ENCODE data around the gene SCMH1.
"Not testable (repeated sequence)": the region's sequence is repeated elsewhere in the genome, so short reads cannot be mapped to it uniquely, and the experiment has no call there.

The SCMH1 gene

GRCh38 chr1:41144285-41144684 lies 97.8 kb downstream of the SCMH1 start:
- no peak overlapping the region for H3K4me3 ChIP-seq (ENCODE audit: low read depth, low read length)

GRCh38 chr1:41138549-41138948 lies 103.6 kb downstream of the SCMH1 start:
- H3K4me3 ChIP-seq (ENCODE audit: low read depth, low read length), result no peak overlapping the region
- no peak for TF ChIP-seq CTCF (IDR thresholded peaks at IDR 0.05; ENCODE audit: borderline replicate concordance, insufficient read depth, low read depth, low read length)

More at GRCh38 chr1:41144285-41144684, 97.8 kb downstream of the SCMH1 start:
- TF ChIP-seq CTCF (IDR thresholded peaks at IDR 0.05; ENCODE audit: borderline replicate concordance, insufficient read depth, low read depth, low read length), result no peak

GRCh38 chr1:41135196-41135947 lies 106.7 kb downstream of the SCMH1 start:
- H3K4me3 ChIP-seq (ENCODE audit: low read depth, low read length), result no peak overlapping the region
- TF ChIP-seq CTCF (IDR thresholded peaks at IDR 0.05; ENCODE audit: borderline replicate concordance, insufficient read depth, low read depth, low read length), result no peak

- not testable (repeated sequence) for H3K4me3 ChIP-seq (ENCODE audit: low read depth, low read length)
These were observed 107.8 kb downstream of the SCMH1 start for GRCh38 chr1:41134325-41134724.

- TF ChIP-seq CTCF (IDR thresholded peaks at IDR 0.05; ENCODE audit: borderline replicate concordance, insufficient read depth, low read depth, low read length), result peak; percentile 42; the same call in 1 of the 2 replicates
- H3K4me3 ChIP-seq (ENCODE audit: low read depth, low read length), result no peak overlapping the region
These were observed 119.1 kb downstream of the SCMH1 start for GRCh38 chr1:41122851-41123518.

- TF ChIP-seq CTCF (IDR thresholded peaks at IDR 0.05; ENCODE audit: borderline replicate concordance, insufficient read depth, low read depth, low read length), result no peak
- H3K4me3 ChIP-seq (ENCODE audit: low read depth, low read length), result no peak overlapping the region
These were observed 120.0 kb downstream of the SCMH1 start for GRCh38 chr1:41122148-41122547.

GRCh38 chr1:41118645-41119044 lies 123.5 kb downstream of the SCMH1 start:
- TF ChIP-seq CTCF (IDR thresholded peaks at IDR 0.05; ENCODE audit: borderline replicate concordance, insufficient read depth, low read depth, low read length), result no peak
- no peak overlapping the region for H3K4me3 ChIP-seq (ENCODE audit: low read depth, low read length)

GRCh38 chr1:41117241-41117640 lies 124.9 kb downstream of the SCMH1 start:
- not testable (repeated sequence) for H3K4me3 ChIP-seq (ENCODE audit: low read depth, low read length)
